Duodenal mucosa (tissue), 2 donors: ENCODE data around the gene CA9.

ENCODE experiments used
- H3K27ac ChIP-seq: one replicate; pipeline ENCODE4 v1.7.0; 2013; ENCODE audit warnings: low read depth, low read length
- H3K27me3 ChIP-seq, 2 donors: one replicate each; pipeline ENCODE4 v1.7.0; 2013; ENCODE audit warnings: low read length in 2 of 2, control low read depth in 1 of 2; ENCODE audit not compliant: insufficient read depth in 2 of 2, control insufficient read depth in 1 of 2
- H3K36me3 ChIP-seq, 2 donors: one replicate each; pipeline ENCODE4 v1.7.0; 2013; ENCODE audit warnings: low read length in 2 of 2, control low read depth in 1 of 2; ENCODE audit not compliant: insufficient read depth in 2 of 2, control insufficient read depth in 1 of 2
- H3K4me1 ChIP-seq, 2 donors: one replicate each; pipeline ENCODE4 v1.7.0; 2013; ENCODE audit warnings: low read length in 2 of 2, control low read depth in 1 of 2; ENCODE audit not compliant: insufficient read depth in 2 of 2, control insufficient read depth in 1 of 2
- H3K4me3 ChIP-seq, 2 donors: one replicate each; pipeline ENCODE4 v1.7.0; 2013; ENCODE audit warnings: low read length in 2 of 2, low read depth in 1 of 2
- H3K9ac ChIP-seq, 2 donors: one replicate each; pipeline ENCODE4 v1.7.0; 2013; ENCODE audit warnings: low read length in 2 of 2, low read depth in 1 of 2
- H3K9me3 ChIP-seq, 2 donors: one replicate each; pipeline ENCODE4 v1.7.0; 2013; ENCODE audit warnings: low read length in 2 of 2, control low read depth in 1 of 2; ENCODE audit not compliant: control insufficient read depth in 1 of 2

Gene CA9

GRCh38 chr9:35674025-35674361 is 265 bp downstream of the CA9 start:
- H3K9me3 ChIP-seq, result no peaks in the 10 kb centered on the region
- peak overlapping the region; percentile 21 to 44 for H3K9ac ChIP-seq
- H3K36me3 ChIP-seq, result no peaks in the 10 kb centered on the region
- no peak overlapping the region for H3K27ac ChIP-seq
- H3K4me3 ChIP-seq, result peak overlapping the region; percentile 49 to 62
- H3K4me1 ChIP-seq, result peaks cover 30 to 42% of the 10 kb centered on the region in 2 donors
- H3K27me3 ChIP-seq, result no peaks in the 10 kb centered on the region

- H3K4me1 ChIP-seq, result peaks cover 20 to 32% of the 10 kb centered on the region in 2 donors
- no peaks in the 10 kb centered on the region for H3K36me3 ChIP-seq
- no peaks in the 10 kb centered on the region for H3K27me3 ChIP-seq
- peak overlapping the region; percentile 38 to 48 for H3K9ac ChIP-seq
- H3K27ac ChIP-seq, result no peak overlapping the region
- no peaks in the 10 kb centered on the region for H3K9me3 ChIP-seq
- peak overlapping the region; percentile 68 to 70 for H3K4me3 ChIP-seq
These were observed 1.5 kb downstream of the CA9 start for GRCh38 chr9:35675204-35675603.

- Histone ChIP-seq H3K9me3 (no peaks in the 10 kb centered on the region), H3K9ac (peak overlapping the region; percentile 38 to 48), H3K36me3 (no peaks in the 10 kb centered on the region), H3K27me3 (no peaks in the 10 kb centered on the region), H3K4me1 (peaks cover 15 to 28% of the 10 kb centered on the region in 2 donors), H3K4me3 (peak overlapping the region; percentile 68 to 70), H3K27ac (no peak overlapping the region)
These were observed 2.1 kb downstream of the CA9 start for GRCh38 chr9:35675732-35676392.

- Histone ChIP-seq H3K4me3 (no peak overlapping the region), H3K36me3 (no peaks in the 10 kb centered on the region), H3K27ac (no peak overlapping the region), H3K9me3 (no peaks in the 10 kb centered on the region), H3K4me1 (peaks cover 7 to 13% of the 10 kb centered on the region in 2 donors), H3K9ac (no peak overlapping the region), H3K27me3 (no peaks in the 10 kb centered on the region)
These were observed 5.4 kb downstream of the CA9 start for GRCh38 chr9:35679091-35679490.

- Histone ChIP-seq H3K4me3 (no peak overlapping the region), H3K27me3 (no peaks in the 10 kb centered on the region), H3K4me1 (peaks cover 4 to 13% of the 10 kb centered on the region in 2 donors), H3K9ac (no peak overlapping the region), H3K36me3 (no peaks in the 10 kb centered on the region), H3K9me3 (no peaks in the 10 kb centered on the region), H3K27ac (no peak overlapping the region)
These were observed 6.1 kb downstream of the CA9 start for GRCh38 chr9:35679766-35680330.

GRCh38 chr9:35680331-35681105 is 6.8 kb downstream of the CA9 start:
- H3K4me3 ChIP-seq, result no peak overlapping the region
- no peaks in the 10 kb centered on the region for H3K9me3 ChIP-seq
- no peaks in the 10 kb centered on the region for H3K27me3 ChIP-seq
- peaks cover 0 to 8% of the 10 kb centered on the region in 2 donors for H3K4me1 ChIP-seq
- H3K36me3 ChIP-seq, result no peaks in the 10 kb centered on the region
- H3K27ac ChIP-seq, result no peak overlapping the region
- no peak overlapping the region for H3K9ac ChIP-seq

GRCh38 chr9:35681341-35682002 is 7.7 kb downstream of the CA9 start:
- Histone ChIP-seq H3K27ac (no peak overlapping the region), H3K4me1 (peaks cover 0 to 1% of the 10 kb centered on the region in 2 donors), H3K4me3 (no peak overlapping the region)

GRCh38 chr9:35682051-35682450 is 8.3 kb downstream of the CA9 start:
- Histone ChIP-seq H3K36me3 (no peaks in the 10 kb centered on the region), H3K4me3 (no peak overlapping the region)

More at GRCh38 chr9:35681341-35682002, 7.7 kb downstream of the CA9 start:
- no peak overlapping the region for H3K9ac ChIP-seq
- H3K36me3 ChIP-seq, result no peaks in the 10 kb centered on the region
- no peaks in the 10 kb centered on the region for H3K27me3 ChIP-seq
- H3K9me3 ChIP-seq, result no peaks in the 10 kb centered on the region

GRCh38 chr9:35682520-35683315 is 9.0 kb downstream of the CA9 start:
- Histone ChIP-seq H3K27me3 (no peaks in the 10 kb centered on the region), H3K27ac (no peak overlapping the region), H3K9ac (no peak overlapping the region), H3K4me1 (no peaks in the 10 kb centered on the region), H3K36me3 (no peaks in the 10 kb centered on the region), H3K4me3 (no peak overlapping the region), H3K9me3 (no peaks in the 10 kb centered on the region)

More at GRCh38 chr9:35682051-35682450, 8.3 kb downstream of the CA9 start:
- Histone ChIP-seq H3K27me3 (no peaks in the 10 kb centered on the region), H3K27ac (no peak overlapping the region), H3K9me3 (no peaks in the 10 kb centered on the region), H3K9ac (no peak overlapping the region), H3K4me1 (no peaks in the 10 kb centered on the region)
